Subcutaneous abdominal adipose tissue (tissue), 5 donors: ENCODE data around the gene FBXW8.

Experiments used
- H3K27ac ChIP-seq: one replicate; pipeline ENCODE4 v1.7.0; 2013; ENCODE audit warnings: low read depth, mild to moderate bottlenecking, inconsistent platforms, low read length, moderate library complexity
- H3K27me3 ChIP-seq, 5 donors: one replicate each; pipeline ENCODE4 v1.7.0; 2013; ENCODE audit warnings: low read length in 5 of 5, inconsistent platforms in 1 of 5; ENCODE audit not compliant: control insufficient read depth in 5 of 5, insufficient read depth in 4 of 5
- H3K36me3 ChIP-seq, 5 donors: one replicate each; pipeline ENCODE4 v1.7.0; 2013; ENCODE audit warnings: low read length in 5 of 5; ENCODE audit not compliant: control insufficient read depth in 5 of 5, insufficient read depth in 5 of 5
- H3K4me1 ChIP-seq, 5 donors: one replicate each; pipeline ENCODE4 v1.7.0; 2013; ENCODE audit warnings: low read length in 5 of 5, mild to moderate bottlenecking in 3 of 5, moderate library complexity in 1 of 5; ENCODE audit not compliant: control insufficient read depth in 5 of 5, insufficient read depth in 5 of 5
- H3K4me3 ChIP-seq, 5 donors: one replicate each; pipeline ENCODE4 v1.7.0; 2013; ENCODE audit warnings: low read length in 5 of 5, low read depth in 1 of 5
- H3K9ac ChIP-seq, 5 donors: one replicate each; pipeline ENCODE4 v1.7.0; 2013; ENCODE audit warnings: low read length in 5 of 5, mild to moderate bottlenecking in 4 of 5, moderate library complexity in 3 of 5
- H3K9me3 ChIP-seq, 5 donors: one replicate each; pipeline ENCODE4 v1.7.0; 2013; ENCODE audit warnings: low read length in 5 of 5; ENCODE audit not compliant: control insufficient read depth in 5 of 5
- donor health status: healthy.
- donor health status: healthy.
- donor health status: healthy.
- donor health status: healthy.
- donor health status: healthy.

FBXW8 gene

DNA sequence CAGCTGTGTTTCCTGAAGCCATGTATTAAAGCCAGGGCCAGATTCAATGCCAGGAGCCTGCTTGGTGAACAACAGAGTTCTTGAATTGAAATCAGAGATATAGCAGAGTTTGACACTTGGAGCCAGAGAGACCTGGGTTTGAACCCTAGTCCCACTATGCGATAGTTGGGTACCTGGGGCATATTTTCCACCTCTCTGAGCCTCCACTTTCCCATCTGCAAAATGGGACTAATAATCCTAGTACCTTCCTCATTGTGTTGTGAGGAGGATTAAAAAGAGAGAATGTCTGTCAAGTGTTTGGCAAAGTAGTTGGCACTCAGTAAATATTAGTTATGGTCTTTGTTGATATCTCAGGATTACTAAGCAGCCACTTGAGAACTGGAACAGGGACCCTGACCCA lies 23.5 kb upstream of the FBXW8 start:
- Histone ChIP-seq H3K27me3 (peaks cover 5 to 18% (median 18%) of the 10 kb centered on the region in 5 donors), H3K9ac (no peak overlapping the region), H3K36me3 (no peaks in the 10 kb centered on the region), H3K27ac (no peak overlapping the region), H3K4me3 (no peak overlapping the region), H3K4me1 (peaks cover 0 to 12% (median 4%) of the 10 kb centered on the region in 5 donors), H3K9me3 (peaks cover 0 to 5% (median 3%) of the 10 kb centered on the region in 5 donors)

DNA sequence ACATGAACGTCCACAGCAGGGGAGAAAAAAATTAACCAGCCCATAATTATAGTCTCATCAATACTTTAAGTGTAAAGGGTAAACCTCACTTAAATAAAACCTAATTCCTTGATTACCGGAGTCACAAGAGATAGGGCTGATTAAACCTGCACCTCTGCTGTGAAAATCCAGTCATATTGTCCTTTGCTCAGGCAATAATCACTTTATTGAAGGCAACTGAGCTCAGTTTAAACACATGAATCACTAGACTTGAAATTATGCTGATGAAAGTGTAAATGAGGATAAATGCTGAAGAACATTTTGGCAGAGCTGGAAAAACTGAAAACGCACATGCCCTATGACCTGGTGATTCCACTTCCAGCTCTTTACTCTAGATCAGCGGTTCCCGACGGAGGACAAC lies 22.9 kb upstream of the FBXW8 start:
- no peak overlapping the region for H3K4me3 ChIP-seq
- H3K27me3 ChIP-seq: peaks cover 5 to 13% (median 11%) of the 10 kb centered on the region in 5 donors
- peaks cover 0 to 7% (median 0%) of the 10 kb centered on the region in 5 donors for H3K4me1 ChIP-seq
- no peaks in the 10 kb centered on the region for H3K36me3 ChIP-seq
- H3K9ac ChIP-seq: no peak overlapping the region
- no peak overlapping the region for H3K27ac ChIP-seq
- H3K9me3 ChIP-seq: peaks cover 0 to 5% (median 3%) of the 10 kb centered on the region in 5 donors

DNA sequence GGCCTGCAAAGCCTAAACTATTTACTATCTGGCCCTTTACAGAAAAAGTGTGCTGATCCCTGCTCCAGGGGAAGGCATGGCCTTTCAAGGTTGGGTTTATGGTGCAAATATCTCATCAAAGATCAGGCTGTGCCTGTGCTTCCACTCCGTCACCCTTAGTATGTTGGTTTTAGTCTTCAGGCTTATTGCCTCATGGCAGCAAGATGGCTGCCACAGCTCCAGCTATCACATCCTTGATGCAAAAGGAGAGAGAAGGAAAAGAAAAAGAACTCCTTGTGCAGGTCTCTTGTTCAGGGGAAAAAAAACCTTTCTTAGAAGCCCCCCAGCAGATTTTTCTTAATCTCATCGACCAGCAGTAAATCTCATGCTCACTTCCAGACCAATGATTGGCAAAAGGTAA lies 20.4 kb upstream of the FBXW8 start:
- Histone ChIP-seq H3K9me3 (peaks cover 0 to 5% (median 3%) of the 10 kb centered on the region in 5 donors), H3K9ac (no peak overlapping the region), H3K4me1 (peaks cover 0 to 7% (median 0%) of the 10 kb centered on the region in 5 donors), H3K27me3 (peaks cover 0 to 2% (median 0%) of the 10 kb centered on the region in 5 donors), H3K36me3 (no peaks in the 10 kb centered on the region), H3K27ac (no peak overlapping the region), H3K4me3 (no peak overlapping the region)

DNA sequence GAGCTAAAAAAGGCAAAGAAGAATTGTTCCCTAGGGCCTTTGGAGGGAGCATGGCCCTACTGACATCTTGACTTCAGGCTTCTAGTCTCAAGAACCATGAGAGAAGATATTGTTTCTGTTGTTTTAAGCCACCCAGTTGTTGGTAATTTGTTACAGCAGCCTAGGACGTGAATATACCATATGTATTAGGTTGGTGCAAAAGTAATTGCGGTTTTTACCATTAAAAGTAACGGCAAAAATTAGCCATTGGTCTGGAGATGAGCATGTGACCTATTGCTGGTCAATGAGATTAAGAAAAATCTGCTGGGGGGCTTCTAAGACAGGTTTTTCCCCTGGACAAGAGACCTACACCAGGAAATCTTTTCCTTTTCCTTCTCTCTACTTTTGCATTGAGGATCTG lies 19.7 kb upstream of the FBXW8 start:
- H3K9me3 ChIP-seq: peaks cover 0 to 5% (median 3%) of the 10 kb centered on the region in 5 donors
- H3K27me3 ChIP-seq: peaks cover 0 to 2% (median 0%) of the 10 kb centered on the region in 5 donors
- H3K4me3 ChIP-seq: no peak overlapping the region
- no peaks in the 10 kb centered on the region for H3K36me3 ChIP-seq
- no peak overlapping the region for H3K9ac ChIP-seq
- H3K4me1 ChIP-seq: peaks cover 0 to 7% (median 0%) of the 10 kb centered on the region in 5 donors
- no peak overlapping the region for H3K27ac ChIP-seq

GRCh38 chr12:116892349-116893140 lies 18.2 kb upstream of the FBXW8 start:
- Histone ChIP-seq H3K4me3 (no peak overlapping the region), H3K9ac (no peak overlapping the region), H3K36me3 (no peaks in the 10 kb centered on the region), H3K27ac (no peak overlapping the region), H3K27me3 (peaks cover 0 to 8% (median 0%) of the 10 kb centered on the region in 5 donors), H3K9me3 (peaks cover 0 to 6% (median 5%) of the 10 kb centered on the region in 5 donors), H3K4me1 (peaks cover 0 to 7% (median 0%) of the 10 kb centered on the region in 5 donors)

DNA sequence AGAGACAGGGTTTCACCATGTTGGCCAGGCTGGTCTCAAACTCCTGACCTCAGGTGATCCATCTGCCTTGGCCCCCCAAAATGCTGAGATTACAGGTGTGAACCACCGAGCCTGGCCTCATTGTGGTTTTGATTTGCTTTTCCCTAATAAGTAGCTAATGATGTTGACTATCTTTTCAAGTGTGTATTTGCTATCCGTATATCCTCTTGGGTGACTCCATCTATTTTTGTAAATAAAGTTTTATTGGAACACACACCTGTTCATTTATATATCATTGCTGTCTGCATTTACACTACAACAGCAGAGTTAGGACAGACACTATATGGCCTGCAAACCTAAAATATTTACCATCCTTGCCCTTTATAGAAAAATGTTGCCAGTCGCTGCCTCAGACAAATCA lies 15.8 kb upstream of the FBXW8 start:
- peaks cover 0 to 7% (median 6%) of the 10 kb centered on the region in 5 donors for H3K9me3 ChIP-seq
- no peak overlapping the region for H3K9ac ChIP-seq
- peaks cover 0 to 9% (median 5%) of the 10 kb centered on the region in 5 donors for H3K27me3 ChIP-seq
- H3K27ac ChIP-seq: no peak overlapping the region
- no peaks in the 10 kb centered on the region for H3K4me1 ChIP-seq
- no peaks in the 10 kb centered on the region for H3K36me3 ChIP-seq
- H3K4me3 ChIP-seq: no peak overlapping the region

GRCh38 chr12:116896411-116896924 lies 14.3 kb upstream of the FBXW8 start:
- Histone ChIP-seq H3K36me3 (no peaks in the 10 kb centered on the region), H3K4me1 (no peaks in the 10 kb centered on the region), H3K4me3 (no peak overlapping the region), H3K27ac (no peak overlapping the region), H3K27me3 (peaks cover 0 to 15% (median 5%) of the 10 kb centered on the region in 5 donors), H3K9ac (no peak overlapping the region), H3K9me3 (peaks cover 0 to 4% (median 2%) of the 10 kb centered on the region in 5 donors)

- H3K4me3 ChIP-seq: no peak overlapping the region
- H3K4me1 ChIP-seq: no peaks in the 10 kb centered on the region
- H3K36me3 ChIP-seq: no peaks in the 10 kb centered on the region
- peaks cover 0 to 14% (median 5%) of the 10 kb centered on the region in 5 donors for H3K27me3 ChIP-seq
- no peak overlapping the region for H3K9ac ChIP-seq
- no peak overlapping the region for H3K27ac ChIP-seq
- H3K9me3 ChIP-seq: peaks cover 0 to 4% (median 2%) of the 10 kb centered on the region in 5 donors
Measured at GRCh38 chr12:116897476-116897875, 13.3 kb upstream of the FBXW8 start.

GRCh38 chr12:116898669-116899068 lies 12.1 kb upstream of the FBXW8 start:
- Histone ChIP-seq H3K36me3 (no peaks in the 10 kb centered on the region), H3K27ac (no peak overlapping the region), H3K9ac (no peak overlapping the region), H3K4me3 (no peak overlapping the region), H3K9me3 (peaks cover 0 to 4% (median 2%) of the 10 kb centered on the region in 5 donors), H3K4me1 (no peaks in the 10 kb centered on the region), H3K27me3 (peaks cover 0 to 14% (median 5%) of the 10 kb centered on the region in 5 donors)

DNA sequence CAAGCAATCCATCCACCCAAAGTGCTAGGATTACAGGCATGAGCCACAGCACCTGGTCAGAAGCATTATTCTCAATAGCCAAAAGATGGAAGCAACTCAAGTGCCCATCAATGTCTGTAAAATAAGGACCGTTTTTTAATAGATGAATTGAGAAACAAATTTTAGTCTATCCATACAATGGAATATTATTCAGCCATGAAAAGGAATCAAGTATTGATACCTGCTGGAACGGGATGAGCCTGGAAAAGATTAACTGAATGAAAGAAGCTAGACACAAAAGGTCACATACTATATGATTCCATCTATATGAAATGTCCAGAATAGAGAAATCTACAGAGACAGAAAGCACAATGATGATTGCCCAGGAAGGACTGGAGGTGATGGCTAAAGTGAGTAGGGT lies 9.1 kb upstream of the FBXW8 start:
- no peaks in the 10 kb centered on the region for H3K36me3 ChIP-seq
- H3K4me3 ChIP-seq: no peak overlapping the region
- H3K4me1 ChIP-seq: no peaks in the 10 kb centered on the region
- peaks cover 0 to 4% (median 2%) of the 10 kb centered on the region in 5 donors for H3K9me3 ChIP-seq
- H3K27ac ChIP-seq: no peak overlapping the region
- peaks cover 0 to 14% (median 7%) of the 10 kb centered on the region in 5 donors for H3K27me3 ChIP-seq
- H3K9ac ChIP-seq: no peak overlapping the region
